MM.1S (cell line): ENCODE results near the gene VPS13C.

Experiments used
- EZH2 ChIP-seq: fragments of 300-600 bp; sonication (generic); optimal IDR thresholded peaks from 2 replicates; pipeline ENCODE3; 2017; ENCODE audit warnings: low read depth, mild to moderate bottlenecking, antibody characterized with exemption, low read length, mixed read lengths
- EZH2phosphoT487 ChIP-seq: fragments of 300-600 bp; sonication (generic); IDR thresholded peaks from 2 replicates; pipeline ENCODE4 v1.6.1; 2018; ENCODE audit warnings: antibody characterized with exemption, low read length
- TF ChIP-seq, protein P1 (sequence below): fragments of 300-600 bp; sonication (generic); IDR thresholded peaks from 2 replicates; pipeline ENCODE4 v1.5.1; 2016; ENCODE audit warnings: antibody characterized with exemption, low read length, mixed read lengths

- TF ChIP-seq, protein P1, sequence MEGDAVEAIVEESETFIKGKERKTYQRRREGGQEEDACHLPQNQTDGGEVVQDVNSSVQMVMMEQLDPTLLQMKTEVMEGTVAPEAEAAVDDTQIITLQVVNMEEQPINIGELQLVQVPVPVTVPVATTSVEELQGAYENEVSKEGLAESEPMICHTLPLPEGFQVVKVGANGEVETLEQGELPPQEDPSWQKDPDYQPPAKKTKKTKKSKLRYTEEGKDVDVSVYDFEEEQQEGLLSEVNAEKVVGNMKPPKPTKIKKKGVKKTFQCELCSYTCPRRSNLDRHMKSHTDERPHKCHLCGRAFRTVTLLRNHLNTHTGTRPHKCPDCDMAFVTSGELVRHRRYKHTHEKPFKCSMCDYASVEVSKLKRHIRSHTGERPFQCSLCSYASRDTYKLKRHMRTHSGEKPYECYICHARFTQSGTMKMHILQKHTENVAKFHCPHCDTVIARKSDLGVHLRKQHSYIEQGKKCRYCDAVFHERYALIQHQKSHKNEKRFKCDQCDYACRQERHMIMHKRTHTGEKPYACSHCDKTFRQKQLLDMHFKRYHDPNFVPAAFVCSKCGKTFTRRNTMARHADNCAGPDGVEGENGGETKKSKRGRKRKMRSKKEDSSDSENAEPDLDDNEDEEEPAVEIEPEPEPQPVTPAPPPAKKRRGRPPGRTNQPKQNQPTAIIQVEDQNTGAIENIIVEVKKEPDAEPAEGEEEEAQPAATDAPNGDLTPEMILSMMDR: no peak
- TF ChIP-seq EZH2 (no peak), EZH2phosphoT487 (no peak)
Observed at GRCh38 chr15:61853195-61853594, 207.1 kb downstream of the VPS13C start.
